ENCODE data around the gene CELF4. TPM values are rescaled to one million over a fixed set of nuclear protein-coding genes. Genes with fewer than 3 reads are reported as not detected.

The CELF4 gene
- total RNA-seq, 3 donors from 2014 or later = 1.0 TPM; not detected in 2

DNA sequence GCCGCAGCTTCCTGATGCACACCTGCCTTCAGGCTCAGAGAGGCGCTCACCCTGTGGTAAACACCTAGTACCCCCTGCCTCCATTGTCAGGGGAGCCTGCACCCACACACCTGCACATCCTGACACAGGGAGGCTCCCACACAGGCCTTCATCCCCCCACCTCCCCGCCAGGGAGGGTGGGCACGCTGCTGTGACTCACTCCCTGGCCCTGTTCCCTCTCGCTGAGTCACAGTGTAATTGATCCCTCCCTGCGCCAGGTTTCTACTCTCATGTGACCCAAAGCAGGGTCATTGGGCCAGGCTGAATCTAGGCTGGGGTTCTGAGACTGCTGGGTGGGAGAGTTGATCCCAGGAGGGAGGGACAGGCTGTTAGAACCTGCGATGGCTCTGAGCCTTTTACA, 8.5 kb upstream of the CELF4 start:
- intact Hi-C loops (cut with DNase I; ENCODE audit: low total_unique reads) = no loop called here
- no peak for TF ChIP-seq POLR2A (IDR thresholded peaks at IDR 0.05)
- TF ChIP-seq, protein P1, sequence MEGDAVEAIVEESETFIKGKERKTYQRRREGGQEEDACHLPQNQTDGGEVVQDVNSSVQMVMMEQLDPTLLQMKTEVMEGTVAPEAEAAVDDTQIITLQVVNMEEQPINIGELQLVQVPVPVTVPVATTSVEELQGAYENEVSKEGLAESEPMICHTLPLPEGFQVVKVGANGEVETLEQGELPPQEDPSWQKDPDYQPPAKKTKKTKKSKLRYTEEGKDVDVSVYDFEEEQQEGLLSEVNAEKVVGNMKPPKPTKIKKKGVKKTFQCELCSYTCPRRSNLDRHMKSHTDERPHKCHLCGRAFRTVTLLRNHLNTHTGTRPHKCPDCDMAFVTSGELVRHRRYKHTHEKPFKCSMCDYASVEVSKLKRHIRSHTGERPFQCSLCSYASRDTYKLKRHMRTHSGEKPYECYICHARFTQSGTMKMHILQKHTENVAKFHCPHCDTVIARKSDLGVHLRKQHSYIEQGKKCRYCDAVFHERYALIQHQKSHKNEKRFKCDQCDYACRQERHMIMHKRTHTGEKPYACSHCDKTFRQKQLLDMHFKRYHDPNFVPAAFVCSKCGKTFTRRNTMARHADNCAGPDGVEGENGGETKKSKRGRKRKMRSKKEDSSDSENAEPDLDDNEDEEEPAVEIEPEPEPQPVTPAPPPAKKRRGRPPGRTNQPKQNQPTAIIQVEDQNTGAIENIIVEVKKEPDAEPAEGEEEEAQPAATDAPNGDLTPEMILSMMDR (IDR thresholded peaks at IDR 0.05) = no peak
- no peak for TF ChIP-seq POLR2AphosphoS5 (IDR thresholded peaks at IDR 0.05)
- Histone ChIP-seq H3K27ac (no peak overlapping the region), H3K27me3 (peaks cover 0 to 31% of the 10 kb centered on the region in 2 donors), H3K36me3 (no peaks in the 10 kb centered on the region), H3K4me3 (no peak overlapping the region), H3K4me1 (no peaks in the 10 kb centered on the region), H3K9me3 (no peaks in the 10 kb centered on the region)
- DNase-seq (ENCODE audit: low spot score in 2 of 2) = no peak

DNA sequence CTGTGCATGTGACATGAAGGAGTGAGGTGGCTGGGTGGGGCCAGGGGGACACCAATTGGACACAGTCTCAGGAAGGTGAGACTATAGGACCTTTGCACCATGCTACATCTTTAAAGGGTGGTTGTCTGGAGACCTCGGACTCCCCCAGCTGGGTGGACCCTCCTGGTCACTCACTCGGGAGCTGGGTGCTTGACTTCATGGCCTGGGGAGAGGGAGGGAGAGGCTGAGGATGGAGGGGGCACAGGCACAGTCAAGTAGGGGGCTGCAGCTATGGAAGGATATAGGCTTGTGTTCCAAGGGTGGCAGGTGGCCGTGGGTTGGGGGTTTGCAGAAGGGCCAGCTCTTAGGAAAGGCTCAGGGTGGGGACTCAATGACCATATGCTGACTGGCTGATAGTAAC, 7.1 kb upstream of the CELF4 start:
- no peak for DNase-seq (ENCODE audit: low spot score in 2 of 2)
- Histone ChIP-seq H3K4me1 (no peaks in the 10 kb centered on the region), H3K9me3 (no peaks in the 10 kb centered on the region), H3K36me3 (no peaks in the 10 kb centered on the region), H3K4me3 (no peak overlapping the region), H3K27me3 (peaks cover 0 to 40% of the 10 kb centered on the region in 2 donors), H3K27ac (no peak overlapping the region)
- intact Hi-C loops (cut with DNase I; ENCODE audit: low total_unique reads) = no loop called here
- TF ChIP-seq, protein P1 (IDR thresholded peaks at IDR 0.05) = no peak
- TF ChIP-seq POLR2A (IDR thresholded peaks at IDR 0.05) (no peak), POLR2AphosphoS5 (IDR thresholded peaks at IDR 0.05) (no peak)

DNA sequence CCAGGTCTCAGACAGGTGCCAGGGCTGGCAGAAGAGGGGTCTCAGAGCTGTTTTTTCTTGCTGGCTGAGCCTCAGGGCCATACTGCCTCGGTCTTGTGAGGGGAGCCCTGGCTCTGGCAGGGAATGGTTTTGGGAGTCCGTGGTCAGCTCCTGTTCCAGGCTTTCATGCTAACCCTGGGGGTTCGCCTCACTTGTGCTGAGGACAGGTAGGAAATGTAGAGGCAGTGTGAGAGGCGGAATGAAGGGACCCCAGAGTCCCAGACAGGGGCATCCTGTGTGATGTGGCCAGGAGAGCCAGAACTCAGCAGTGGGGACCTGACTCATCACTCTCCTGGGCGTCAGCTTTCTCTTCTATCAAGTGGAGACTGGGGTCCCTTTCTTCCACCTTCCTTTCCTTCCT, 5.7 kb upstream of the CELF4 start:
- Histone ChIP-seq H3K4me1 (peaks cover 8 to 11% of the 10 kb centered on the region in 2 donors), H3K27ac (no peak overlapping the region), H3K4me3 (no peak overlapping the region), H3K9me3 (no peaks in the 10 kb centered on the region), H3K27me3 (peaks cover 8 to 53% of the 10 kb centered on the region in 2 donors), H3K36me3 (no peaks in the 10 kb centered on the region)
- no peak for TF ChIP-seq POLR2AphosphoS5 (IDR thresholded peaks at IDR 0.05)
- no peak for TF ChIP-seq POLR2A (IDR thresholded peaks at IDR 0.05)
- TF ChIP-seq, protein P1 (IDR thresholded peaks at IDR 0.05) = no peak
- DNase-seq (ENCODE audit: low spot score in 2 of 2) = no peak
- intact Hi-C loops (cut with DNase I; ENCODE audit: low total_unique reads) = no loop called here

GRCh38 chr18:37570336-37570930, 4.8 kb upstream of the CELF4 start:
- H3K27ac ChIP-seq = no peak overlapping the region
- no peak for DNase-seq (ENCODE audit: low spot score in 2 of 2)
- peaks cover 8 to 56% of the 10 kb centered on the region in 2 donors for H3K27me3 ChIP-seq
- no peak overlapping the region for H3K4me3 ChIP-seq
- H3K36me3 ChIP-seq = no peaks in the 10 kb centered on the region
- TF ChIP-seq POLR2A (IDR thresholded peaks at IDR 0.05) = no peak
- TF ChIP-seq, protein P1 (IDR thresholded peaks at IDR 0.05) = no peak
- no peak for TF ChIP-seq POLR2AphosphoS5 (IDR thresholded peaks at IDR 0.05)
- intact Hi-C loops (cut with DNase I; ENCODE audit: low total_unique reads) = no loop called here
- H3K9me3 ChIP-seq = no peaks in the 10 kb centered on the region
- peaks cover 10 to 11% of the 10 kb centered on the region in 2 donors for H3K4me1 ChIP-seq

DNA sequence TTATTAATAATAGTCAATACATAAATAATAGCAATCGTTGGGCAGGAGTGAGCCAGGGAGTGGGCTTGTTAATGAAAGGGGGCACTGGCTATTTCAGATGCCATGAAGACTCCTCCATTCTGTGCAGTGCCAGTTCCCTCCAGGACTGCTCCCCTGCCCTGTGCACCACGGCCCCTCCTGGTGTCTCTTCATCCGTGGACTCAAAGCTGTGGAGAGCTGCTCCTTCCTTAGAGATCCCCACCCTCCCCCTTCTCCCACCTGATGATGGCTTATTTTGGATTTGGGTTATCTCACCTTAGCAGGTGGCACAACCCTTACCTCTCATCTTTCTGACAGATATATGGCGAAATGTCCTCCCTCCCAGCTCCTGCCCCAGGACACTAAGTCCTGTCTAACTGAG, 3.1 kb upstream of the CELF4 start:
- H3K9me3 ChIP-seq = no peaks in the 10 kb centered on the region
- peaks cover 8 to 64% of the 10 kb centered on the region in 2 donors for H3K27me3 ChIP-seq
- no peak overlapping the region for H3K27ac ChIP-seq
- no peak overlapping the region for H3K4me3 ChIP-seq
- TF ChIP-seq, protein P1 (IDR thresholded peaks at IDR 0.05) = no peak
- TF ChIP-seq POLR2A (IDR thresholded peaks at IDR 0.05) = no peak
- no peak for TF ChIP-seq POLR2AphosphoS5 (IDR thresholded peaks at IDR 0.05)
- no peak for DNase-seq (ENCODE audit: low spot score in 2 of 2)
- intact Hi-C loops (cut with DNase I; ENCODE audit: low total_unique reads) = no loop called here
- peaks cover 10 to 11% of the 10 kb centered on the region in 2 donors for H3K4me1 ChIP-seq
- H3K36me3 ChIP-seq = no peaks in the 10 kb centered on the region

Measured in breast epithelium (tissue), 4 donors.